GM23248 (cell line): ENCODE data around the gene SH3TC1. TPM values are rescaled to one million over a fixed set of nuclear protein-coding genes. Genes with fewer than 3 reads are reported as not detected.

ENCODE experiments used
- DNase-seq: peaks from one replicate; pipeline ENCODE4 v3.0.0-alpha.2; 2015
- H2AFZ ChIP-seq: fragments of 200-600 bp; sonication (generic); 2 replicates; pipeline ENCODE4 v1.6.1; 2016; ENCODE audit warnings: antibody characterized with exemption
- H3F3A ChIP-seq: fragments of 200-600 bp; sonication (generic); 2 replicates; pipeline ENCODE4 v1.6.1; 2016; ENCODE audit warnings: mild to moderate bottlenecking, antibody characterized with exemption, mixed run types; ENCODE audit not compliant: insufficient read depth
- H3K27ac ChIP-seq: fragments of 200-600 bp; sonication (generic); 2 replicates; pipeline ENCODE4 v1.5.1; 2016; ENCODE audit warnings: mild to moderate bottlenecking
- H3K27me3 ChIP-seq: fragments of 200-600 bp; sonication (generic); replicated peaks from 2 replicates; pipeline ENCODE4 v1.6.1; 2016; ENCODE audit warnings: mild to moderate bottlenecking; ENCODE audit not compliant: insufficient read depth
- H3K36me3 ChIP-seq: fragments of 200-600 bp; sonication (generic); 2 replicates; pipeline ENCODE4 v1.6.1; 2016; ENCODE audit warnings: low read depth, mild to moderate bottlenecking
- H3K4me1 ChIP-seq: fragments of 200-600 bp; sonication (generic); 2 replicates; pipeline ENCODE4 v1.6.1; 2016; ENCODE audit warnings: mild to moderate bottlenecking; ENCODE audit not compliant: insufficient read depth
- H3K4me2 ChIP-seq: fragments of 200-600 bp; sonication (generic); one replicate; pipeline ENCODE4 v1.6.1; 2016; ENCODE audit warnings: mild to moderate bottlenecking; ENCODE audit not compliant: unreplicated experiment
- H3K4me3 ChIP-seq: fragments of 200-600 bp; sonication (generic); 2 replicates; pipeline ENCODE4 v1.5.1; 2016; ENCODE audit warnings: mild to moderate bottlenecking
- H3K79me2 ChIP-seq: fragments of 200-600 bp; sonication (generic); 2 replicates; pipeline ENCODE4 v1.6.1; 2016; ENCODE audit warnings: mild to moderate bottlenecking; ENCODE audit not compliant: insufficient read depth
- H3K9ac ChIP-seq: fragments of 200-600 bp; sonication (generic); 2 replicates; pipeline ENCODE4 v1.6.1; 2016; ENCODE audit warnings: mild to moderate bottlenecking
- H3K9me2 ChIP-seq: fragments of 200-600 bp; sonication (generic); 2 replicates; pipeline ENCODE4 v1.6.1; 2016; ENCODE audit warnings: mixed run types, mild to moderate bottlenecking, moderate library complexity; ENCODE audit not compliant: insufficient read depth
- H3K9me3 ChIP-seq: fragments of 200-600 bp; sonication (generic); one replicate; pipeline ENCODE4 v1.6.1; 2017; ENCODE audit warnings: low read depth
- H4K20me1 ChIP-seq: fragments of 200-600 bp; sonication (generic); 2 replicates; pipeline ENCODE4 v1.6.0; 2016; ENCODE audit not compliant: insufficient read depth
- EZH2 ChIP-seq: fragments of 200-600 bp; sonication (generic); IDR thresholded peaks from 2 replicates; pipeline ENCODE4 v1.6.1; 2018; ENCODE audit warnings: antibody characterized with exemption, mild to moderate bottlenecking; ENCODE audit not compliant: insufficient read depth, poor library complexity, severe bottlenecking
- EZH2phosphoT487 ChIP-seq: fragments of 200-600 bp; sonication (generic); IDR thresholded peaks from 2 replicates; pipeline ENCODE4 v1.6.1; 2018; ENCODE audit warnings: antibody characterized with exemption, moderate library complexity, mild to moderate bottlenecking, low read depth; ENCODE audit not compliant: insufficient read depth
- WGBS, 2 experiments: methylation state at CpG; one replicate each; pipeline ENCODE4 v1.1.6; 2015 to 2017; ENCODE audit warnings: low lambda C conversion rate in 2 of 2, low coverage in 1 of 2; ENCODE audit errors: missing lambda C conversion rate in 2 of 2; 5-methylcytosine and 5-hydroxymethylcytosine counted together
- in situ Hi-C: fragments of 300-500 bp; cut with MboI; formaldehyde crosslinking; loops from 2 replicates; pipeline ENCODE4 v1.15.0; 2020
- polyA plus RNA-seq: library from polyadenylated mRNA; unstranded; fragments of >200 nt; fragmentation: Nextera tagmentation; extraction: Ambion mirVana; gene quantifications from 2 replicates; pipeline ENCODE4 v1.2.1, GENCODE V29; 2016
- total RNA-seq: library from RNA; depleted of rRNA; stranded (reverse); fragments of >200 nt; shearing (Covaris generic); gene quantifications from 2 replicates; pipeline ENCODE4 v1.2.3, GENCODE V29; 2014

Gene SH3TC1
- total and polyA plus RNA-seq, 2 experiments from 2014 or later: 2.3 to 6.5 TPM

DNA sequence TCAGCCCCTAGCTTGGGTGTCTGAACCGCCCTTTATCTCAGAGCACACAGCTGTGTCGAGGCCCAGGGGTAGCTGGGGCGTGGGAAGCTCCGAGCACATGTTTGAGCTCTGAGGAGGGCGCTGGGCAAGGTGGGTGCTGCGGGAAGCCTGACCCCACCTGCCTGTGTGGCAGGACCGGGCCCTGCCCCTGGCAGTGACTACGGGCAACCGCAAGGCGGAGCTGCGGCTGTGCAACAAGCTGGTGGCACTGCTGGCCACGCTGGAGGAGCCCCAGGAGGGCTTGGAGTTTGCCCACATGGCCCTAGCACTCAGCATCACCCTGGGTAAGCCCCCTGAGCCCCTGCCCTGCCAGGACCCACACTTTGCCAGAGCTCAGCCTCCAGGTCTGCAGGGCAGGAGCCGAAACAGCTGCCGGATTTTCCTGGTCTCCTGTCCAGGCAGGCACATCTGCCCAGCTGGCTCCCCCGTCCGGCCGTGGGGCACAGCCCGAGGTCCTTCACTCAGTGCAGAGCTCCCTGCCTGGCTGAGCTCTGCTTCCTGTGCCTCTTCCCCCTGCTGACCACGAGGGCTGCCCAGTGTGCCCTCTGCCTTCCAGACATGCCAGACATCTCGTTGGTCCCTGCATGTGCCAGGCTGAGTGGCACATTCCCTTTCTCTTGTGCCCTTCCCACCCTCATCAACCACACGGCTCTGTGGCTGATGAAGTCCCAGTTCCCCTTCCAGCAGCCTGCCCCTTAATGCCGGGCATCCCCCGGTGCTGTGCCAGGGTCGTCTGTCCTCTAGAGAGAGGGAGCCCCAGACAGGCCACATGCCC lies 37.2 kb downstream of the SH3TC1 start:
- H3K9me2 ChIP-seq: no peaks in the 10 kb centered on the region
- no peak overlapping the region for H3K4me3 ChIP-seq
- no peaks in the 10 kb centered on the region for H3K36me3 ChIP-seq
- H3K9me3 ChIP-seq: no peaks in the 10 kb centered on the region
- no peaks in the 10 kb centered on the region for H3K4me1 ChIP-seq
- H4K20me1 ChIP-seq: no peaks in the 10 kb centered on the region
- H3K4me2 ChIP-seq: no peak overlapping the region
- in situ Hi-C loops: loop anchor here (25.0 kb wide), 1 partner anchor 376 kb away; no protein-coding TSS in a partner anchor
- H3K9ac ChIP-seq: no peak overlapping the region
- TF ChIP-seq EZH2 (no peak), EZH2phosphoT487 (no peak)
- no peak overlapping the region for H3K27ac ChIP-seq
- H3K27me3 ChIP-seq: no peaks in the 10 kb centered on the region
- H2AFZ ChIP-seq: no peak overlapping the region
- H3F3A ChIP-seq: no peaks in the 10 kb centered on the region
- WGBS, 2 experiments: 79 to 80% methylated on average over 24 of the region's 24 CpGs
- DNase-seq: no peak
- no peaks in the 10 kb centered on the region for H3K79me2 ChIP-seq

DNA sequence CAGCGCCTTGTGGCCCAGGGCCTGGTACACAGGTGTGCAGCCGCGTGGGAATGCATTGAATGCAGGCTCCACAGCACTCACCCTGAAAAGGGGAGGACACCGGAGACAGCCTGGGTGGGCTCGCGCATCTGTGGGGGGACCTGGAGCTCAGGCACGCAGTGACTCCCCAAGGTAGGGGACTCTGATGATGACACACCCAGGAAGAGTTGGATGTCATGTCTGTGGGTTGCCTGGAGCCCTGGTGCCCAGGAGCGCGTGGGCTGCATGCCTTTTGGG lies 37.8 kb downstream of the SH3TC1 start:
- TF ChIP-seq EZH2phosphoT487: no peak
- no peak for TF ChIP-seq EZH2
- Histone ChIP-seq H3K4me2 (no peak overlapping the region), H4K20me1 (no peaks in the 10 kb centered on the region), H3K27me3 (no peaks in the 10 kb centered on the region), H2AFZ (no peak overlapping the region), H3K9me3 (no peaks in the 10 kb centered on the region), H3K79me2 (no peaks in the 10 kb centered on the region), H3K36me3 (no peaks in the 10 kb centered on the region), H3K9me2 (no peaks in the 10 kb centered on the region), H3K9ac (no peak overlapping the region), H3K4me3 (no peak overlapping the region), H3K27ac (no peak overlapping the region), H3F3A (no peaks in the 10 kb centered on the region), H3K4me1 (no peaks in the 10 kb centered on the region)
- in situ Hi-C loops: loop anchor here (25.0 kb wide), 1 partner anchor 375 kb away; no protein-coding TSS in a partner anchor
- DNase-seq: no peak
- WGBS, 2 experiments: 93 to 95% methylated on average over 8 to 9 of the region's 9 CpGs

DNA sequence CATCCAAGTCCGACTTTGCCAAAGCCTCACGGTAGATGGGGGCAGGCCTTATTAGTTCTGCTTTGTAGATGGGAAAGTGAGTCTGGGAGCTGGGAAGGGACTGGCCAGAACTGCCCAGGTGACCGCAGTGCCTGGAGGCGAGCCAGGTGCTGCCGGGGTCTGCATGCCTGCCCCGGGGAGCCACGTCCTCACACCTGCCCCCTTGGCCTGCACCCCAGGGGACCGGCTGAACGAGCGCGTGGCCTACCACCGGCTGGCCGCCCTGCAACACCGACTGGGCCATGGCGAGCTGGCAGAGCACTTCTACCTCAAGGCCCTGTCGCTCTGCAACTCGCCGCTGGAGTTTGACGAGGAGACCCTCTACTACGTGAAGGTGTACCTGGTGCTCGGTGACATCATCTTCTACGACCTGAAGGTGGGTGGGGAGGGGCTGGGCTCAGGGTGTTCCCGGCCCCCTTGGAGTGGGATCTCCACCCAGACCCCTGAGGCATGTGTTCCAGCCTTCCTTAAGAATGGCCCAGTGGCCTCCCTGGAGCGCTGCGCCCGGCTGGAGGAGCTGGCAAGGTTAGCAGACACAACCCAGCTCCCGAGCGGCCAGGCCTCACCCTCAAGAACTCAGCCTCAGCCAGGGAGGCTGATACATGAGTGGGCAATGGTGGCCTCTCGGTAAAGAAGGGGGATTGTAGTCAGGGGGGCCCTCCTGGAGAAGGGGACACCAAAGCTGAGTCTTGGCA lies 38.3 kb downstream of the SH3TC1 start:
- Histone ChIP-seq H3K79me2 (no peaks in the 10 kb centered on the region), H4K20me1 (no peaks in the 10 kb centered on the region), H3K4me1 (no peaks in the 10 kb centered on the region), H3K9me2 (no peaks in the 10 kb centered on the region), H3F3A (no peaks in the 10 kb centered on the region), H3K9me3 (no peaks in the 10 kb centered on the region), H3K4me2 (no peak overlapping the region), H3K36me3 (no peaks in the 10 kb centered on the region), H3K4me3 (no peak overlapping the region), H3K27me3 (no peaks in the 10 kb centered on the region), H3K27ac (no peak overlapping the region), H2AFZ (no peak overlapping the region), H3K9ac (no peak overlapping the region)
- 84 to 86% methylated on average over 28 to 29 of the region's 29 CpGs for WGBS, 2 experiments
- DNase-seq: no peak
- in situ Hi-C loops: loop anchor here (25.0 kb wide), 1 partner anchor 375 kb away; no protein-coding TSS in a partner anchor
- TF ChIP-seq EZH2phosphoT487 (no peak), EZH2 (no peak)

DNA sequence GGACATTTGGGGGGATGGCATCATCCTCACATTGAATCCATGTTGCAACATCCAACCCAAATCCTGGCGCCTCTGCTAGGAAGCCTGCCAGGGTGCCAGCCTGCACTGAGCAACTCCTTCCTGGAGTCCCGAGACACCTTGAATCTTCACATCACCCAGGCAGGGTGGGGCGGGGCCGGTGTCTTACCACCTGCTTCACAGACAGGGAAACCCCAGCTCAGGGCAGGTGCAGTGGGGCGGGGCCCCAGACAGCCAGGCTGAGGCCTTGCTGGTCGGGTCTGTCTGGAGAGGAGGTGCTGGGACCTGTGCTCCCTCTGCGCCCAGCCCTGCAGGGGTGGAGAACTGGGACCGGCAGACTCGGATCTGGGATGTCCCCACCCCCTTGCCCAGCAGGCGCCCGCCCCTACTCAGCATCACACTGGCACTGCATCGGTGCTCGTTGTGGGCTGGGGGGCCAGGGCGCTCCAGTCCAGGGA lies 39.0 kb downstream of the SH3TC1 start:
- no peak for DNase-seq
- in situ Hi-C loops: loop anchor here (25.0 kb wide), 1 partner anchor 374 kb away; no protein-coding TSS in a partner anchor

More for the DNA sequence above, 39.0 kb downstream of the SH3TC1 start:
- Histone ChIP-seq H3K9ac (no peak overlapping the region), H3K9me3 (no peaks in the 10 kb centered on the region), H3K79me2 (no peaks in the 10 kb centered on the region), H3K36me3 (no peaks in the 10 kb centered on the region), H3K4me3 (no peak overlapping the region), H3F3A (no peaks in the 10 kb centered on the region), H3K27me3 (no peaks in the 10 kb centered on the region), H2AFZ (no peak overlapping the region), H3K4me2 (no peak overlapping the region), H3K4me1 (no peaks in the 10 kb centered on the region), H3K9me2 (no peaks in the 10 kb centered on the region), H4K20me1 (no peaks in the 10 kb centered on the region), H3K27ac (no peak overlapping the region)
- no peak for TF ChIP-seq EZH2phosphoT487
- TF ChIP-seq EZH2: no peak
- 61 to 65% methylated on average over 9 to 11 of the region's 14 CpGs for WGBS, 2 experiments
